GM18867 (cell line): ENCODE measurements around the gene FKBP7.
A peak's percentile ranks its signal among the peaks of the same experiment; 100 is the strongest.
"Not testable (repeated sequence)": the region's sequence is repeated elsewhere in the genome, so short reads cannot be mapped to it uniquely, and the experiment has no call there.

Experiments
- ATAC-seq: cut with Tn5 transposase; IDR thresholded peaks from one replicate; pipeline ENCODE4 v1.9.1; 2021; ENCODE audit warnings: mild to moderate bottlenecking, moderate library complexity; ENCODE audit not compliant: unreplicated experiment

FKBP7 gene

GRCh38 chr2:178478439-178479274, at the start of gene FKBP7:
Gene FKBP7, minus strand, starts transcription at chr2:178478600. Its CDS starts 101 bp downstream, at chr2:178478499.
- peak; percentile 53 for ATAC-seq

GRCh38 chr2:178527592-178527991, 49.2 kb upstream of the FKBP7 start:
- no peak for ATAC-seq

GRCh38 chr2:178526256-178526655, 47.9 kb upstream of the FKBP7 start:
- no peak for ATAC-seq

- ATAC-seq: not testable (repeated sequence)
These were observed 47.1 kb upstream of the FKBP7 start for GRCh38 chr2:178525460-178525859.

GRCh38 chr2:178525010-178525409, 46.6 kb upstream of the FKBP7 start:
- ATAC-seq: not testable (repeated sequence)

GRCh38 chr2:178523596-178524134, 45.3 kb upstream of the FKBP7 start:
- ATAC-seq: no peak

- peak; percentile 91 for ATAC-seq
These were observed 44.7 kb upstream of the FKBP7 start for GRCh38 chr2:178522950-178523595.

GRCh38 chr2:178521304-178522150, 43.1 kb upstream of the FKBP7 start:
- no peak for ATAC-seq

GRCh38 chr2:178517496-178517895, 39.1 kb upstream of the FKBP7 start:
- no peak for ATAC-seq

GRCh38 chr2:178514664-178515063, 36.3 kb upstream of the FKBP7 start:
- no peak for ATAC-seq

GRCh38 chr2:178513876-178514275, 35.5 kb upstream of the FKBP7 start:
- no peak for ATAC-seq

- no peak for ATAC-seq
These were observed 34.1 kb upstream of the FKBP7 start for GRCh38 chr2:178512484-178512883.

- ATAC-seq: no peak
These were observed 32.0 kb upstream of the FKBP7 start for GRCh38 chr2:178510384-178510783.

- no peak for ATAC-seq
These were observed 30.2 kb upstream of the FKBP7 start for GRCh38 chr2:178508646-178509045.

- ATAC-seq: no peak
These were observed 28.5 kb upstream of the FKBP7 start for GRCh38 chr2:178506949-178507348.

GRCh38 chr2:178506524-178506923, 28.1 kb upstream of the FKBP7 start:
- ATAC-seq: no peak

- no peak for ATAC-seq
These were observed 27.7 kb upstream of the FKBP7 start for GRCh38 chr2:178506101-178506500.

- no peak for ATAC-seq
These were observed 24.4 kb upstream of the FKBP7 start for GRCh38 chr2:178502751-178503150.

GRCh38 chr2:178499640-178500039, 21.2 kb upstream of the FKBP7 start:
- no peak for ATAC-seq

- peak; percentile 84 for ATAC-seq
These were observed 19.7 kb upstream of the FKBP7 start for GRCh38 chr2:178498137-178498536.

- ATAC-seq: no peak
These were observed 17.6 kb upstream of the FKBP7 start for GRCh38 chr2:178496049-178496448.
